KMS-11 (cell line): ENCODE data around the gene CXADR.

Experiments used
- H2AFZ ChIP-seq: fragments of 200-600 bp; sonication (generic); 2 replicates; pipeline ENCODE4 v1.6.1; 2016; ENCODE audit warnings: antibody characterized with exemption, mixed run types, low read depth
- H3K27ac ChIP-seq: fragments of 200-600 bp; sonication (generic); 2 replicates; pipeline ENCODE4 v1.6.1; 2016; ENCODE audit warnings: mild to moderate bottlenecking, mixed run types
- H3K27me3 ChIP-seq: fragments of 200-600 bp; sonication (generic); 2 replicates; pipeline ENCODE4 v1.6.1; 2017; ENCODE audit warnings: mild to moderate bottlenecking, low read depth, mixed run types, moderate library complexity; ENCODE audit not compliant: insufficient read depth
- H3K36me3 ChIP-seq: fragments of 200-600 bp; sonication (generic); 2 replicates; pipeline ENCODE4 v1.6.1; 2017; ENCODE audit warnings: mild to moderate bottlenecking, mixed run types; ENCODE audit not compliant: insufficient read depth
- H3K4me1 ChIP-seq: fragments of 200-600 bp; sonication (generic); 2 replicates; pipeline ENCODE4 v1.6.1; 2016; ENCODE audit warnings: mild to moderate bottlenecking, low read depth, mixed run types; ENCODE audit not compliant: poor library complexity, severe bottlenecking
- H3K4me2 ChIP-seq: fragments of 200-600 bp; sonication (generic); 2 replicates; pipeline ENCODE4 v1.7.0; 2016; ENCODE audit warnings: mild to moderate bottlenecking, mixed run types
- H3K4me3 ChIP-seq: fragments of 200-600 bp; sonication (generic); IDR thresholded peaks from 2 replicates; pipeline ENCODE4 v1.6.1; 2017; ENCODE audit warnings: low read depth, low read length, mixed read lengths; ENCODE audit not compliant: insufficient read depth
- H3K79me2 ChIP-seq: fragments of 200-600 bp; sonication (generic); 2 replicates; pipeline ENCODE4 v1.6.1; 2016; ENCODE audit warnings: low read depth, mixed run types; ENCODE audit not compliant: insufficient read depth
- H3K9ac ChIP-seq: fragments of 200-600 bp; sonication (generic); 2 replicates; pipeline ENCODE4 v1.6.1; 2016; ENCODE audit warnings: mild to moderate bottlenecking, mixed run types
- H4K20me1 ChIP-seq: fragments of 200-600 bp; sonication (generic); 2 replicates; pipeline ENCODE4 v1.6.1; 2016; ENCODE audit warnings: mild to moderate bottlenecking, mixed run types; ENCODE audit not compliant: insufficient read depth
- TF ChIP-seq, protein P1 (sequence below): fragments of 200-600 bp; sonication (generic); conservative IDR thresholded peaks from 2 replicates; pipeline ENCODE4 v1.6.1; 2017; ENCODE audit warnings: low read depth, mild to moderate bottlenecking, antibody characterized with exemption, low read length, moderate library complexity, mixed read lengths

Gene CXADR

DNA sequence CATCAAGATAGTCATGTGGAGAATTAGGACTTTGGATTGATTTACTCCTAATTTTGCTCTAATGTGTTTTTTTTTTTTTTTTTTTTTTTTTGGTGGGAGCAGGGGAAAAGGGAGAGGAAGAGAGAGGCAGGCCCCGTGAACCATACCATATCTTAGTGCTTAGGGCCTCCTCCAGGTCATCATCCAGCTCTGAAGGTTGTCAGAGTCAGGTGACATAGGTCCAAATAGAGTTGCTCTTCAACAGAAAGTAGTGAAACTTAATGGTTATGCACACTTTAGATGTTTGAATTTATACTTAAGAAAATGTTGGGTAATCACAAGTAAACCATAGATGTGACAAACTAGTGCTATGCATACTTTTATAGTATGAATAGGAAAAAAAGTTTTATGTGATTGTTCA is 32.2 kb downstream of the CXADR start:
- Histone ChIP-seq H3K4me2 (no peak overlapping the region), H2AFZ (no peak overlapping the region), H3K9ac (no peak overlapping the region), H3K27me3 (no peaks in the 10 kb centered on the region), H3K27ac (no peak overlapping the region), H3K4me3 (no peak overlapping the region), H4K20me1 (no peaks in the 10 kb centered on the region), H3K4me1 (no peaks in the 10 kb centered on the region), H3K36me3 (no peaks in the 10 kb centered on the region), H3K79me2 (no peaks in the 10 kb centered on the region)
- TF ChIP-seq, protein P1, sequence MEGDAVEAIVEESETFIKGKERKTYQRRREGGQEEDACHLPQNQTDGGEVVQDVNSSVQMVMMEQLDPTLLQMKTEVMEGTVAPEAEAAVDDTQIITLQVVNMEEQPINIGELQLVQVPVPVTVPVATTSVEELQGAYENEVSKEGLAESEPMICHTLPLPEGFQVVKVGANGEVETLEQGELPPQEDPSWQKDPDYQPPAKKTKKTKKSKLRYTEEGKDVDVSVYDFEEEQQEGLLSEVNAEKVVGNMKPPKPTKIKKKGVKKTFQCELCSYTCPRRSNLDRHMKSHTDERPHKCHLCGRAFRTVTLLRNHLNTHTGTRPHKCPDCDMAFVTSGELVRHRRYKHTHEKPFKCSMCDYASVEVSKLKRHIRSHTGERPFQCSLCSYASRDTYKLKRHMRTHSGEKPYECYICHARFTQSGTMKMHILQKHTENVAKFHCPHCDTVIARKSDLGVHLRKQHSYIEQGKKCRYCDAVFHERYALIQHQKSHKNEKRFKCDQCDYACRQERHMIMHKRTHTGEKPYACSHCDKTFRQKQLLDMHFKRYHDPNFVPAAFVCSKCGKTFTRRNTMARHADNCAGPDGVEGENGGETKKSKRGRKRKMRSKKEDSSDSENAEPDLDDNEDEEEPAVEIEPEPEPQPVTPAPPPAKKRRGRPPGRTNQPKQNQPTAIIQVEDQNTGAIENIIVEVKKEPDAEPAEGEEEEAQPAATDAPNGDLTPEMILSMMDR: no peak

DNA sequence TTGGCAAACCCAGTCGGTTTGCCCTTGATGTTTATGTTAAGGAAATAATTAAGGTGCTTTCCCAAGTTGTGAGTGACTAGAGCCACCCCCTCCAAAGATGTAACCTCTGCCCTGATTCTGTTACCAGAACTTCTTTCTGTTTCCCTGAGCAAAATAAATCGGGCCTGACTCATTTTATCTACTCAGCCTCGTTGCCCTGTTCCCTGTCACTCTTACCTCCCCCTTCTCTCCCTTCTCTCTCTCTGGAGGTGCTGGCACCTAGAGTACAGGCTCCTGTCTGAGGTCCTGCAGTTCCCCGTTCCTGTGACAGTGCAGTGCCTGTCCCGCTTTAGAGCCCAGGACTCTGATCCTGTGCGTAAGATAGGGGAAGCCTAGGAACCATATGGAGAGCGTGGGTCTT is 35.4 kb downstream of the CXADR start:
- Histone ChIP-seq H3K4me3 (no peak overlapping the region), H3K4me2 (no peak overlapping the region), H2AFZ (no peak overlapping the region), H3K79me2 (no peaks in the 10 kb centered on the region), H3K27me3 (no peaks in the 10 kb centered on the region), H3K4me1 (no peaks in the 10 kb centered on the region), H3K27ac (no peak overlapping the region), H4K20me1 (no peaks in the 10 kb centered on the region), H3K9ac (no peak overlapping the region), H3K36me3 (no peaks in the 10 kb centered on the region)
- TF ChIP-seq, protein P1: no peak

- Histone ChIP-seq H3K36me3 (no peaks in the 10 kb centered on the region), H3K4me2 (no peak overlapping the region), H3K4me1 (no peaks in the 10 kb centered on the region), H3K4me3 (no peak overlapping the region), H3K27me3 (no peaks in the 10 kb centered on the region), H2AFZ (no peak overlapping the region), H4K20me1 (no peaks in the 10 kb centered on the region), H3K79me2 (no peaks in the 10 kb centered on the region), H3K9ac (no peak overlapping the region), H3K27ac (no peak overlapping the region)
- TF ChIP-seq, protein P1: no peak
Observed at GRCh38 chr21:17550671-17551308, 37.9 kb downstream of the CXADR start.

- H3K79me2 ChIP-seq: no peaks in the 10 kb centered on the region
Observed at GRCh38 chr21:17552410-17552809, 39.6 kb downstream of the CXADR start.

More at GRCh38 chr21:17552410-17552809, 39.6 kb downstream of the CXADR start:
- no peak overlapping the region for H3K27ac ChIP-seq
- H3K36me3 ChIP-seq: no peaks in the 10 kb centered on the region
- no peak overlapping the region for H2AFZ ChIP-seq
- TF ChIP-seq, protein P1: no peak
- no peaks in the 10 kb centered on the region for H3K4me1 ChIP-seq
- H3K4me3 ChIP-seq: no peak overlapping the region
- no peaks in the 10 kb centered on the region for H3K27me3 ChIP-seq
- H3K9ac ChIP-seq: no peak overlapping the region
- no peak overlapping the region for H3K4me2 ChIP-seq
- H4K20me1 ChIP-seq: no peaks in the 10 kb centered on the region
